GM12878 (cell line): Measurements from ENCODE around the gene BCAR3. TPM values are rescaled to one million over a fixed set of nuclear protein-coding genes. Genes with fewer than 3 reads are reported as not detected.

Source experiments
- BHLHE40 ChIP-seq, 2 experiments: fragments of 450-650 bp in 1 of 2; IDR thresholded peaks; 2 replicates each; pipeline ENCODE4 v1.6.1; 2011 to 2017; ENCODE audit warnings: low read depth in 2 of 2, borderline replicate concordance in 1 of 2, improper control_type of control experiment in 1 of 2, low read length in 1 of 2, mild to moderate bottlenecking in 1 of 2
- CREB1 ChIP-seq: IDR thresholded peaks from 2 replicates; pipeline ENCODE4 v1.6.1; 2012; ENCODE audit warnings: low read depth, mild to moderate bottlenecking, inconsistent platforms
- EP300 ChIP-seq, 2 experiments: fragments of 150-350 bp in 1 of 2; IDR thresholded peaks; 2 replicates each; pipeline ENCODE4 v1.6.1; 2011 to 2012; ENCODE audit warnings: low read depth in 2 of 2, low read length in 2 of 2, borderline replicate concordance in 1 of 2, improper control_type of control experiment in 1 of 2, inconsistent platforms in 1 of 2; ENCODE audit not compliant: control insufficient read depth in 1 of 2
- GATAD2B ChIP-seq: fragments of 450-650 bp; conservative IDR thresholded peaks from 2 replicates; pipeline ENCODE4 v1.6.1; 2017; ENCODE audit warnings: low read depth, mild to moderate bottlenecking, moderate library complexity
- JUNB ChIP-seq: IDR thresholded peaks from 2 replicates; pipeline ENCODE4 v1.6.1; 2016; ENCODE audit warnings: antibody characterized with exemption, mild to moderate bottlenecking
- KLF5 ChIP-seq: fragments of 450-650 bp; IDR thresholded peaks from 2 replicates; pipeline ENCODE4 v1.6.1; 2014; ENCODE audit warnings: mild to moderate bottlenecking; ENCODE audit not compliant: partially characterized antibody
- MTA3 ChIP-seq: IDR thresholded peaks from 2 replicates; pipeline ENCODE4 v1.6.1; 2012; ENCODE audit warnings: low read length, inconsistent platforms, borderline replicate concordance
- SUPT20H ChIP-seq: IDR thresholded peaks from 2 replicates; pipeline ENCODE4 v1.6.1; 2011; ENCODE audit warnings: low read depth, mild to moderate bottlenecking, low read length, moderate library complexity, borderline replicate concordance; ENCODE audit not compliant: control insufficient read depth
- SUZ12 ChIP-seq: fragments of 200-600 bp; sonication (generic); IDR thresholded peaks from one replicate; pipeline ENCODE4 v1.6.1; 2018; ENCODE audit warnings: antibody characterized with exemption, mild to moderate bottlenecking; ENCODE audit not compliant: unreplicated experiment
- TCF3 ChIP-seq: IDR thresholded peaks from 2 replicates; pipeline ENCODE4 v1.6.1; 2012; ENCODE audit warnings: low read depth, mild to moderate bottlenecking, low read length, borderline replicate concordance; ENCODE audit not compliant: insufficient read depth
- ZNF217 ChIP-seq: fragments of 450-650 bp; IDR thresholded peaks from 2 replicates; pipeline ENCODE4 v1.6.1; 2017; ENCODE audit warnings: antibody characterized with exemption, mild to moderate bottlenecking
- polyA plus RNA-seq, 11 experiments: library from polyadenylated mRNA; depleted of rRNA in 4 of 11; unstranded in 6 of 11; stranded (reverse) in 5 of 11; fragments of >200 nt; fragmentation: Nextera tagmentation in 4 of 11; fragmentation: Illumina TruSeq in 1 of 11; extraction: Ambion mirVana in 4 of 11; extraction: Trizol in 1 of 11; gene quantifications; 1 replicate in 1 of 11; 2 replicates in 10 of 11; pipeline versions ENCODE4 v1.2.1 to v1.2.3, GENCODE V29; 2011 to 2016; ENCODE audit warnings: inconsistent platforms in 2 of 11, missing spikeins in 2 of 11, low read depth in 1 of 11
- total RNA-seq, 4 experiments: library from RNA; depleted of rRNA in 3 of 4; stranded (reverse); fragments of >200 nt in 3 of 4; fragmentation: Illumina TruSeq in 1 of 4; extraction: Trizol in 1 of 4; gene quantifications; 2 replicates each; pipeline versions ENCODE4 v1.2.1 to v1.2.3, GENCODE V29; 2013 to 2021
- TF ChIP-seq, protein P1 (sequence below): fragments of 450-650 bp; formaldehyde crosslinking; IDR thresholded peaks from 2 replicates; pipeline ENCODE4 v1.5.0; 2022; ENCODE audit warnings: mild to moderate bottlenecking, missing genetic modification characterization
- TF ChIP-seq, protein P2 (sequence below): fragments of 450-650 bp; IDR thresholded peaks from 2 replicates; pipeline ENCODE4 v1.6.1; 2017; ENCODE audit warnings: mild to moderate bottlenecking, moderate library complexity
- TF ChIP-seq, protein P3 (sequence below): fragments of 450-650 bp; IDR thresholded peaks from 2 replicates; pipeline ENCODE4 v1.6.1; 2018; ENCODE audit warnings: mild to moderate bottlenecking, low read depth, moderate library complexity; ENCODE audit not compliant: partially characterized antibody
- TF ChIP-seq, protein P4 (sequence below): fragments of 450-650 bp; formaldehyde crosslinking; IDR thresholded peaks from 2 replicates; pipeline ENCODE4 v1.4.0; 2020; ENCODE audit warnings: mild to moderate bottlenecking, moderate library complexity

Gene BCAR3
- total and polyA plus RNA-seq, 10 of the 15 experiments (the other 5 are each of a cell fraction or from before 2014, with no cell fraction given), result 1.3 to 6.6 (median 1.8) TPM

DNA sequence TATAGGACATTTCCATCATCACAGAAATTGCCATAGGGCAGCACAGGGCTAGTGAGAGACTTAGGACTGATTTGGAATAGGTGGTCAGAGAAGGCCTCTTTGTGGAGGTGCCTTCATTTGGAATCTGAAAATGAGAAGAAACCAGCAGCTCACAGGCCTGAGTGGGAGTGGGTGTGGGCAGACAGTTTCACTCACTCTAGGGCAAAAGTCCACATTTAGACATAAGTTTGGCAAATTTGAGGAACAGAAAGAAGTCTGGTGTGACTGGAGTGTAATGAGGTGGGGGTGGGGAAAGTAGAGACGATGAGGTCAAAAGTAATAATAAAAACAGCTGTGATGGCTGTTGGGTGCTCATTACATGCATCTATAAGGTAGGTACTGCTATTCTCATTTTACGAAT lies 22.4 kb upstream of the BCAR3 start (continued):
- TF ChIP-seq SUPT20H, result no peak
- peak; percentile 99 for TF ChIP-seq EP300 (IDR thresholded peaks at IDR 0.05; ENCODE audit: borderline replicate concordance in 1 of 2, control insufficient read depth in 1 of 2, low read depth in 2 of 2, low read length in 2 of 2)
- TF ChIP-seq, protein P1, sequence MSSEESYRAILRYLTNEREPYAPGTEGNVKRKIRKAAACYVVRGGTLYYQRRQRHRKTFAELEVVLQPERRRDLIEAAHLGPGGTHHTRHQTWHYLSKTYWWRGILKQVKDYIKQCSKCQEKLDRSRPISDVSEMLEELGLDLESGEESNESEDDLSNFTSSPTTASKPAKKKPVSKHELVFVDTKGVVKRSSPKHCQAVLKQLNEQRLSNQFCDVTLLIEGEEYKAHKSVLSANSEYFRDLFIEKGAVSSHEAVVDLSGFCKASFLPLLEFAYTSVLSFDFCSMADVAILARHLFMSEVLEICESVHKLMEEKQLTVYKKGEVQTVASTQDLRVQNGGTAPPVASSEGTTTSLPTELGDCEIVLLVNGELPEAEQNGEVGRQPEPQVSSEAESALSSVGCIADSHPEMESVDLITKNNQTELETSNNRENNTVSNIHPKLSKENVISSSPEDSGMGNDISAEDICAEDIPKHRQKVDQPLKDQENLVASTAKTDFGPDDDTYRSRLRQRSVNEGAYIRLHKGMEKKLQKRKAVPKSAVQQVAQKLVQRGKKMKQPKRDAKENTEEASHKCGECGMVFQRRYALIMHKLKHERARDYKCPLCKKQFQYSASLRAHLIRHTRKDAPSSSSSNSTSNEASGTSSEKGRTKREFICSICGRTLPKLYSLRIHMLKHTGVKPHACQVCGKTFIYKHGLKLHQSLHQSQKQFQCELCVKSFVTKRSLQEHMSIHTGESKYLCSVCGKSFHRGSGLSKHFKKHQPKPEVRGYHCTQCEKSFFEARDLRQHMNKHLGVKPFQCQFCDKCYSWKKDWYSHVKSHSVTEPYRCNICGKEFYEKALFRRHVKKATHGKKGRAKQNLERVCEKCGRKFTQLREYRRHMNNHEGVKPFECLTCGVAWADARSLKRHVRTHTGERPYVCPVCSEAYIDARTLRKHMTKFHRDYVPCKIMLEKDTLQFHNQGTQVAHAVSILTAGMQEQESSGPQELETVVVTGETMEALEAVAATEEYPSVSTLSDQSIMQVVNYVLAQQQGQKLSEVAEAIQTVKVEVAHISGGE (CRISPR knock-in tag), result no peak
- TF ChIP-seq TCF3, result peak; percentile 77; the same call in 1 of the 2 replicates
- peak; percentile 87 for TF ChIP-seq CREB1
- TF ChIP-seq, protein P2, sequence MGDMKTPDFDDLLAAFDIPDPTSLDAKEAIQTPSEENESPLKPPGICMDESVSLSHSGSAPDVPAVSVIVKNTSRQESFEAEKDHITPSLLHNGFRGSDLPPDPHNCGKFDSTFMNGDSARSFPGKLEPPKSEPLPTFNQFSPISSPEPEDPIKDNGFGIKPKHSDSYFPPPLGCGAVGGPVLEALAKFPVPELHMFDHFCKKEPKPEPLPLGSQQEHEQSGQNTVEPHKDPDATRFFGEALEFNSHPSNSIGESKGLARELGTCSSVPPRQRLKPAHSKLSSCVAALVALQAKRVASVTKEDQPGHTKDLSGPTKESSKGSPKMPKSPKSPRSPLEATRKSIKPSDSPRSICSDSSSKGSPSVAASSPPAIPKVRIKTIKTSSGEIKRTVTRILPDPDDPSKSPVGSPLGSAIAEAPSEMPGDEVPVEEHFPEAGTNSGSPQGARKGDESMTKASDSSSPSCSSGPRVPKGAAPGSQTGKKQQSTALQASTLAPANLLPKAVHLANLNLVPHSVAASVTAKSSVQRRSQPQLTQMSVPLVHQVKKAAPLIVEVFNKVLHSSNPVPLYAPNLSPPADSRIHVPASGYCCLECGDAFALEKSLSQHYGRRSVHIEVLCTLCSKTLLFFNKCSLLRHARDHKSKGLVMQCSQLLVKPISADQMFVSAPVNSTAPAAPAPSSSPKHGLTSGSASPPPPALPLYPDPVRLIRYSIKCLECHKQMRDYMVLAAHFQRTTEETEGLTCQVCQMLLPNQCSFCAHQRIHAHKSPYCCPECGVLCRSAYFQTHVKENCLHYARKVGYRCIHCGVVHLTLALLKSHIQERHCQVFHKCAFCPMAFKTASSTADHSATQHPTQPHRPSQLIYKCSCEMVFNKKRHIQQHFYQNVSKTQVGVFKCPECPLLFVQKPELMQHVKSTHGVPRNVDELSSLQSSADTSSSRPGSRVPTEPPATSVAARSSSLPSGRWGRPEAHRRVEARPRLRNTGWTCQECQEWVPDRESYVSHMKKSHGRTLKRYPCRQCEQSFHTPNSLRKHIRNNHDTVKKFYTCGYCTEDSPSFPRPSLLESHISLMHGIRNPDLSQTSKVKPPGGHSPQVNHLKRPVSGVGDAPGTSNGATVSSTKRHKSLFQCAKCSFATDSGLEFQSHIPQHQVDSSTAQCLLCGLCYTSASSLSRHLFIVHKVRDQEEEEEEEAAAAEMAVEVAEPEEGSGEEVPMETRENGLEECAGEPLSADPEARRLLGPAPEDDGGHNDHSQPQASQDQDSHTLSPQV, result no peak
- TF ChIP-seq SUZ12, result no peak
- TF ChIP-seq JUNB, result peak; percentile 82
- TF ChIP-seq BHLHE40 (IDR thresholded peaks at IDR 0.05; ENCODE audit: borderline replicate concordance in 1 of 2, low read depth in 2 of 2, low read length in 1 of 2), result peak; percentile 80 to 86; a peak in 3 of 4 replicates
- TF ChIP-seq, protein P3, sequence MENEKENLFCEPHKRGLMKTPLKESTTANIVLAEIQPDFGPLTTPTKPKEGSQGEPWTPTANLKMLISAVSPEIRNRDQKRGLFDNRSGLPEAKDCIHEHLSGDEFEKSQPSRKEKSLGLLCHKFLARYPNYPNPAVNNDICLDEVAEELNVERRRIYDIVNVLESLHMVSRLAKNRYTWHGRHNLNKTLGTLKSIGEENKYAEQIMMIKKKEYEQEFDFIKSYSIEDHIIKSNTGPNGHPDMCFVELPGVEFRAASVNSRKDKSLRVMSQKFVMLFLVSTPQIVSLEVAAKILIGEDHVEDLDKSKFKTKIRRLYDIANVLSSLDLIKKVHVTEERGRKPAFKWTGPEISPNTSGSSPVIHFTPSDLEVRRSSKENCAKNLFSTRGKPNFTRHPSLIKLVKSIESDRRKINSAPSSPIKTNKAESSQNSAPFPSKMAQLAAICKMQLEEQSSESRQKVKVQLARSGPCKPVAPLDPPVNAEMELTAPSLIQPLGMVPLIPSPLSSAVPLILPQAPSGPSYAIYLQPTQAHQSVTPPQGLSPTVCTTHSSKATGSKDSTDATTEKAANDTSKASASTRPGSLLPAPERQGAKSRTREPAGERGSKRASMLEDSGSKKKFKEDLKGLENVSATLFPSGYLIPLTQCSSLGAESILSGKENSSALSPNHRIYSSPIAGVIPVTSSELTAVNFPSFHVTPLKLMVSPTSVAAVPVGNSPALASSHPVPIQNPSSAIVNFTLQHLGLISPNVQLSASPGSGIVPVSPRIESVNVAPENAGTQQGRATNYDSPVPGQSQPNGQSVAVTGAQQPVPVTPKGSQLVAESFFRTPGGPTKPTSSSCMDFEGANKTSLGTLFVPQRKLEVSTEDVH, result peak; percentile 66
- TF ChIP-seq MTA3, result peak; percentile 99
- TF ChIP-seq ZNF217, result peak; percentile 91
- peak; percentile 91 for TF ChIP-seq GATAD2B
- peak; percentile 87 for TF ChIP-seq KLF5
- TF ChIP-seq, protein P4, sequence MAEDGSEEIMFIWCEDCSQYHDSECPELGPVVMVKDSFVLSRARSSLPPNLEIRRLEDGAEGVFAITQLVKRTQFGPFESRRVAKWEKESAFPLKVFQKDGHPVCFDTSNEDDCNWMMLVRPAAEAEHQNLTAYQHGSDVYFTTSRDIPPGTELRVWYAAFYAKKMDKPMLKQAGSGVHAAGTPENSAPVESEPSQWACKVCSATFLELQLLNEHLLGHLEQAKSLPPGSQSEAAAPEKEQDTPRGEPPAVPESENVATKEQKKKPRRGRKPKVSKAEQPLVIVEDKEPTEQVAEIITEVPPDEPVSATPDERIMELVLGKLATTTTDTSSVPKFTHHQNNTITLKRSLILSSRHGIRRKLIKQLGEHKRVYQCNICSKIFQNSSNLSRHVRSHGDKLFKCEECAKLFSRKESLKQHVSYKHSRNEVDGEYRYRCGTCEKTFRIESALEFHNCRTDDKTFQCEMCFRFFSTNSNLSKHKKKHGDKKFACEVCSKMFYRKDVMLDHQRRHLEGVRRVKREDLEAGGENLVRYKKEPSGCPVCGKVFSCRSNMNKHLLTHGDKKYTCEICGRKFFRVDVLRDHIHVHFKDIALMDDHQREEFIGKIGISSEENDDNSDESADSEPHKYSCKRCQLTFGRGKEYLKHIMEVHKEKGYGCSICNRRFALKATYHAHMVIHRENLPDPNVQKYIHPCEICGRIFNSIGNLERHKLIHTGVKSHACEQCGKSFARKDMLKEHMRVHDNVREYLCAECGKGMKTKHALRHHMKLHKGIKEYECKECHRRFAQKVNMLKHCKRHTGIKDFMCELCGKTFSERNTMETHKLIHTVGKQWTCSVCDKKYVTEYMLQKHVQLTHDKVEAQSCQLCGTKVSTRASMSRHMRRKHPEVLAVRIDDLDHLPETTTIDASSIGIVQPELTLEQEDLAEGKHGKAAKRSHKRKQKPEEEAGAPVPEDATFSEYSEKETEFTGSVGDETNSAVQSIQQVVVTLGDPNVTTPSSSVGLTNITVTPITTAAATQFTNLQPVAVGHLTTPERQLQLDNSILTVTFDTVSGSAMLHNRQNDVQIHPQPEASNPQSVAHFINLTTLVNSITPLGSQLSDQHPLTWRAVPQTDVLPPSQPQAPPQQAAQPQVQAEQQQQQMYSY (CRISPR knock-in tag), result no peak
